K562 (cell line): Measurements from ENCODE around the gene RAB3GAP2. TPM values are rescaled to one million over a fixed set of nuclear protein-coding genes. Genes with fewer than 3 reads are reported as not detected.
A peak's percentile ranks its signal among the peaks of the same experiment; 100 is the strongest.

ENCODE experiments used
- GTF2E2 ChIP-seq: fragments of 200-800 bp; sonication (Bioruptor generic); IDR thresholded peaks from 2 replicates; pipeline ENCODE4 v1.6.1; 2016; ENCODE audit warnings: missing genetic modification characterization, missing compliant biosample characterization
- IFI16 ChIP-seq: fragments of 250-450 bp; sonication (Bioruptor Pico); IDR thresholded peaks from 2 replicates; pipeline ENCODE4 v2.1.2; 2022; ENCODE audit warnings: mild to moderate bottlenecking, inconsistent platforms
- RBM22 ChIP-seq: fragments of 200-400 bp; formaldehyde crosslinking; IDR thresholded peaks from 2 replicates; pipeline ENCODE4 v1.6.1; 2018; ENCODE audit warnings: low read length, low read depth; ENCODE audit not compliant: poor library complexity, severe bottlenecking
- TBP ChIP-seq: optimal IDR thresholded peaks from 2 replicates; pipeline ENCODE3; 2011; ENCODE audit warnings: low read depth, low read length, improper control_type of control experiment
- ZNF57 ChIP-seq: fragments of 450-650 bp; formaldehyde crosslinking; IDR thresholded peaks from 2 replicates; pipeline ENCODE4 v1.4.0; 2020; ENCODE audit warnings: mild to moderate bottlenecking, moderate library complexity
- polyA plus RNA-seq, 8 experiments: library from polyadenylated mRNA; depleted of rRNA in 4 of 8; stranded (reverse) in 5 of 8; unstranded in 3 of 8; fragments of >200 nt; fragmentation: Nextera tagmentation in 2 of 8; fragmentation: Illumina TruSeq in 1 of 8; extraction: Ambion mirVana in 2 of 8; extraction: Trizol in 1 of 8; gene quantifications; 2 replicates each; pipeline versions ENCODE4 v1.2.1 to v1.2.3, GENCODE V29; 2011 to 2014; ENCODE audit warnings: inconsistent platforms in 1 of 8, missing spikeins in 1 of 8
- total RNA-seq, 7 experiments: library from RNA; depleted of rRNA in 6 of 7; stranded (reverse); fragments of >200 nt in 6 of 7; fragmentation: Illumina TruSeq in 2 of 7; extraction: Trizol in 2 of 7; gene quantifications; 2 replicates each; pipeline versions ENCODE4 v1.2.1 to v1.2.3, GENCODE V29; 2011 to 2021; ENCODE audit warnings: low replicate concordance in 1 of 7
- TF ChIP-seq, protein P1 (sequence below), 2 experiments: fragments of 450-650 bp; formaldehyde crosslinking in 1 of 2; IDR thresholded peaks; 2 replicates each; pipeline versions ENCODE4 v1.4.0 to v1.6.1; 2014 to 2020; ENCODE audit warnings: mild to moderate bottlenecking in 2 of 2, borderline replicate concordance in 1 of 2, low read depth in 1 of 2
- TF ChIP-seq, protein P2 (sequence below): fragments of 250-450 bp; sonication (Bioruptor Pico); IDR thresholded peaks from 2 replicates; pipeline ENCODE4 v1.5.0; 2021; ENCODE audit warnings: mild to moderate bottlenecking, moderate library complexity
- TF ChIP-seq, protein P3 (sequence below): fragments of 450-650 bp; IDR thresholded peaks from 2 replicates; pipeline ENCODE4 v1.6.1; 2017; ENCODE audit warnings: antibody characterized with exemption, mild to moderate bottlenecking

The RAB3GAP2 gene
- total and polyA plus RNA-seq, 9 of the 15 experiments (the other 6 are each of a cell fraction or from before 2014, with no cell fraction given), result 14.1 to 69.1 (median 32.2) TPM

DNA sequence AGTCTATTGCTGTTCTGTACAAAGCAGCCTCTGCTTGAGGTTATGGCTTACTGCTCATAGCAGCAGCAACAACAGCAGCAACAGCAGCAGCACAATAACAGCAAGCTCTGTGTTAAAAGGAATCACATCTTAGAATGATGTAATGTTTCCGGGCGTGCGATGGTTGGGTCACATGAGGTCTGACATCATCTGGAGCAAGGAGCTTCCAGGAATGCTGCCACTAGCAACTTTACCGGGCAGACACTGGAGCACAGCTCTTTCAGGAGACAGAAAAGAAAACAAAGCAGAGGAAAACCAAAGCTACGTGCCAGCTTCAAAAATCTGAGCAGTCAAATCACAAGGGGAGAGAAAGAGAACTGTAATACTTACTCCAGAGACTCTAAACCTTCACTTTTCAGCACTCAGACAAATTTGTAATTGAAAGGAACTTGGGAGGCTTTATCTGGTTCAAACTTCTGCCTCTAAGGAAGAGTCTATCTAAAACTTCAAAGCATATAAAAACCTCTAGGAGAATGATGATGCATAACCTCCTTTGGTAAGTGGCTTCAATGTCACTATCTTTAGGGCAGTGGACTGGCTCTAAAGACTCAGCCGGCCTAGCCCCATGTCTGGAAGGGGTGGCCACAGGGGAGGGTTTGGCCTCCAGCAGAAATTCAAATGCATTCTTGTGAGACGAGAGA lies 28.3 kb upstream of the RAB3GAP2 start (continued):
- TF ChIP-seq, protein P1, sequence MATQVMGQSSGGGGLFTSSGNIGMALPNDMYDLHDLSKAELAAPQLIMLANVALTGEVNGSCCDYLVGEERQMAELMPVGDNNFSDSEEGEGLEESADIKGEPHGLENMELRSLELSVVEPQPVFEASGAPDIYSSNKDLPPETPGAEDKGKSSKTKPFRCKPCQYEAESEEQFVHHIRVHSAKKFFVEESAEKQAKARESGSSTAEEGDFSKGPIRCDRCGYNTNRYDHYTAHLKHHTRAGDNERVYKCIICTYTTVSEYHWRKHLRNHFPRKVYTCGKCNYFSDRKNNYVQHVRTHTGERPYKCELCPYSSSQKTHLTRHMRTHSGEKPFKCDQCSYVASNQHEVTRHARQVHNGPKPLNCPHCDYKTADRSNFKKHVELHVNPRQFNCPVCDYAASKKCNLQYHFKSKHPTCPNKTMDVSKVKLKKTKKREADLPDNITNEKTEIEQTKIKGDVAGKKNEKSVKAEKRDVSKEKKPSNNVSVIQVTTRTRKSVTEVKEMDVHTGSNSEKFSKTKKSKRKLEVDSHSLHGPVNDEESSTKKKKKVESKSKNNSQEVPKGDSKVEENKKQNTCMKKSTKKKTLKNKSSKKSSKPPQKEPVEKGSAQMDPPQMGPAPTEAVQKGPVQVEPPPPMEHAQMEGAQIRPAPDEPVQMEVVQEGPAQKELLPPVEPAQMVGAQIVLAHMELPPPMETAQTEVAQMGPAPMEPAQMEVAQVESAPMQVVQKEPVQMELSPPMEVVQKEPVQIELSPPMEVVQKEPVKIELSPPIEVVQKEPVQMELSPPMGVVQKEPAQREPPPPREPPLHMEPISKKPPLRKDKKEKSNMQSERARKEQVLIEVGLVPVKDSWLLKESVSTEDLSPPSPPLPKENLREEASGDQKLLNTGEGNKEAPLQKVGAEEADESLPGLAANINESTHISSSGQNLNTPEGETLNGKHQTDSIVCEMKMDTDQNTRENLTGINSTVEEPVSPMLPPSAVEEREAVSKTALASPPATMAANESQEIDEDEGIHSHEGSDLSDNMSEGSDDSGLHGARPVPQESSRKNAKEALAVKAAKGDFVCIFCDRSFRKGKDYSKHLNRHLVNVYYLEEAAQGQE (IDR thresholded peaks at IDR 0.05; ENCODE audit: borderline replicate concordance), result peak; percentile 60; the same call in 1 of the 2 replicates
- TF ChIP-seq, protein P1 (CRISPR knock-in tag; IDR thresholded peaks at IDR 0.05; ENCODE audit: low read depth), result no peak
- TF ChIP-seq ZNF57 (no peak), IFI16 (CRISPR knock-in tag) (0 out of 2 replicates have a peak, but pooled peaks have one; percentile 33), RBM22 (no peak), TBP (peak; percentile 51), GTF2E2 (tag) (0 out of 2 replicates have a peak, but pooled peaks have one; percentile 42)
- TF ChIP-seq, protein P2, sequence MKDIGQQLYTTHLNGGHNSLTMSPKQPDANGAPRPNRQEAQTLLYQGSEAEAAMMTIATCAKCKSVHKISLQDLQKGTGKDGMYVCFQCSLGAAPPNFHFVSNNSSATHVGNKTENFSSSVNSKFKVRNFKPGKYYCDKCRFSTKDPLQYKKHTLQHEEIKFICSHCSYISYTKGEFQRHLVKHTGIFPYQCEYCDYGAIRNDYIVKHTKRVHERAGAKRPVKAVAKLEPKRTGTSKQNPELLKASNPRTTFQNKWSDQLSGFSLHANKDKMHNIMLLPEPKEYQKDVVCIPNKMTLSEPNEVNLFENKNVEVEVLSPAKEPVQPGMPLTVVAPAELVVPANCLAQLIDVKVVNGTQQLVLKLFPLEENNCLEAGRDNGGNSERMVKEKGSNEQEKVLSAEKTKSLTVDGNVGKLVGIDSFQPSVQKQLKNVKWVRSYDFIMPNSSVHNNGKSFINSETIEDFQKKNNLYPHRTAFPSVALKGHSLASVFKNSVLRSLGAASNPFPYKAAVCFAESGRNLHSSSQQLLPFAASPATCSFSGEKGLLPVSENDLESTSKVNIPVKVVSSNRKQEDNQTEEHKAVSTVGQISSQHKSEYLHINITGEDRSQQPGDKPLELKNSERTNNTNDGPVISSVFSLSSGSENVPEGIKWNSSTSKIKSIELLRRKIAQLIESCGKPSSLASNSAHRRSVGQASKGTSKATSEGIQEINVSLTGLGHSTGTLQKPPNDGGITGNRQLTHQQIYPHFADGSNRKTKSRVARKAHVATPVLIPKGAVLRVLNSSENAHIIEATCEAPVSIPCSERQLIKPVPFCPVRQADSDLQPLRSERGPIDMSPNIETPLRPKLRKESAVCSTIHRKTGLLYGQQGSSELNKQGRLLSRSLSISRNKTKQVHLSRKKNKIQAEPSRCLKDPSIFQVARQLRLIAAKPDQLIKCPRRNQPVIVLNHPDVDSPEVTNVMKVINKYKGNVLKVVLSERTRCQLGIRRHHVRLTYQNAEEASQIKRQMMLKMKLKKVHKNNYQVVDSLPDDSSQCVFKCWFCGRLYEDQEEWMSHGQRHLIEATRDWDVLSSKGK (CRISPR knock-in tag), result no peak
- TF ChIP-seq, protein P3, sequence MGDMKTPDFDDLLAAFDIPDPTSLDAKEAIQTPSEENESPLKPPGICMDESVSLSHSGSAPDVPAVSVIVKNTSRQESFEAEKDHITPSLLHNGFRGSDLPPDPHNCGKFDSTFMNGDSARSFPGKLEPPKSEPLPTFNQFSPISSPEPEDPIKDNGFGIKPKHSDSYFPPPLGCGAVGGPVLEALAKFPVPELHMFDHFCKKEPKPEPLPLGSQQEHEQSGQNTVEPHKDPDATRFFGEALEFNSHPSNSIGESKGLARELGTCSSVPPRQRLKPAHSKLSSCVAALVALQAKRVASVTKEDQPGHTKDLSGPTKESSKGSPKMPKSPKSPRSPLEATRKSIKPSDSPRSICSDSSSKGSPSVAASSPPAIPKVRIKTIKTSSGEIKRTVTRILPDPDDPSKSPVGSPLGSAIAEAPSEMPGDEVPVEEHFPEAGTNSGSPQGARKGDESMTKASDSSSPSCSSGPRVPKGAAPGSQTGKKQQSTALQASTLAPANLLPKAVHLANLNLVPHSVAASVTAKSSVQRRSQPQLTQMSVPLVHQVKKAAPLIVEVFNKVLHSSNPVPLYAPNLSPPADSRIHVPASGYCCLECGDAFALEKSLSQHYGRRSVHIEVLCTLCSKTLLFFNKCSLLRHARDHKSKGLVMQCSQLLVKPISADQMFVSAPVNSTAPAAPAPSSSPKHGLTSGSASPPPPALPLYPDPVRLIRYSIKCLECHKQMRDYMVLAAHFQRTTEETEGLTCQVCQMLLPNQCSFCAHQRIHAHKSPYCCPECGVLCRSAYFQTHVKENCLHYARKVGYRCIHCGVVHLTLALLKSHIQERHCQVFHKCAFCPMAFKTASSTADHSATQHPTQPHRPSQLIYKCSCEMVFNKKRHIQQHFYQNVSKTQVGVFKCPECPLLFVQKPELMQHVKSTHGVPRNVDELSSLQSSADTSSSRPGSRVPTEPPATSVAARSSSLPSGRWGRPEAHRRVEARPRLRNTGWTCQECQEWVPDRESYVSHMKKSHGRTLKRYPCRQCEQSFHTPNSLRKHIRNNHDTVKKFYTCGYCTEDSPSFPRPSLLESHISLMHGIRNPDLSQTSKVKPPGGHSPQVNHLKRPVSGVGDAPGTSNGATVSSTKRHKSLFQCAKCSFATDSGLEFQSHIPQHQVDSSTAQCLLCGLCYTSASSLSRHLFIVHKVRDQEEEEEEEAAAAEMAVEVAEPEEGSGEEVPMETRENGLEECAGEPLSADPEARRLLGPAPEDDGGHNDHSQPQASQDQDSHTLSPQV, result no peak
